Dermis lymphatic vessel endothelial cell (primary cell): ENCODE measurements around the gene ANAPC5. TPM values are rescaled to one million over a fixed set of nuclear protein-coding genes. Genes with fewer than 3 reads are reported as not detected.

Source experiments
- total RNA-seq: library from RNA; depleted of rRNA; stranded (reverse); fragments of >200 nt; gene quantifications from 2 replicates; pipeline ENCODE4 v1.2.1, GENCODE V29; 2014

The ANAPC5 gene
- 115 and 117 TPM in 2 replicates for total RNA-seq

DNA sequence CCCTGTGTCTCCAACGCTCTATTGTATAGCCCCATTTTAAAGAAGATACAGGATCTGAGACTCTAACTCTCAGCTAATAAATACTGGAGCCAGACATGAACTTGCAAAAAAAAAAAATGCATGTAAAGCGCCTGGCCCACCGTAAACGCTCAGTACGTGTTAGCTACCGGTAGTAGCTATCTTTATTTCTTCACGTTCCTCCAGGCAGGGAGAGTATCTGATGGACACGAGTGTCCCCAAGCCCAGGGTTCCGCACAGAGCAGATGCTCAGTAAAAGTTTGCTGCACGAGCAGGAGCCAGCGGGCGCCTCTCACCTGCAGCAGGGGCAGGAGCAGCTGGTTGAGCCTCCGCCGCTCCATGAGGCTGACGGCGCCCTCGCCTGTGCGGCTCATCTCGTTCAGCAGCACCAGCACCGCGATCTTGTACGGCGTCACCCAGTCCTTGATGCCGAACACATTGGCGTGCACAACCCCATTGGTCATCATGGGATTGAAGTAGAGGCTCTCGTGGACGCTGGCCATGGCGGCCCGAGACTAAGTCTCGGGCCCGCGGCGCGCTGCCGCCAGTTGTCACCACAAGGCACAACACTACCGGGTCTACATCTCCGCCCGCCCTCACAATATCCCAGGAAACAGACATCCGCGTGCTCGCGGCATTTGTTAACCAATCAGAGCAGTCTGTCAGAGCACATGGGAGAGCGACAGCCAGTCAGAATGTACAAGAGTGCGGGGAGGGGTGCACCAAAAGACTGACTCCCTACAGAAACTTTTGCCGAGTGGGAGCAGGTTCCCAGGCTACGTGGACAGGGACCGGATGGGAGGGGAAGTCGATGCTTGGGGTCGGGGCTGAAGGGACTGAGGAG is at the start of gene ANAPC5:
Gene ANAPC5, minus strand, starts transcription at position 592 of the 862 bp plus-strand sequence. Its CDS starts 71 bp downstream, at position 521.

DNA sequence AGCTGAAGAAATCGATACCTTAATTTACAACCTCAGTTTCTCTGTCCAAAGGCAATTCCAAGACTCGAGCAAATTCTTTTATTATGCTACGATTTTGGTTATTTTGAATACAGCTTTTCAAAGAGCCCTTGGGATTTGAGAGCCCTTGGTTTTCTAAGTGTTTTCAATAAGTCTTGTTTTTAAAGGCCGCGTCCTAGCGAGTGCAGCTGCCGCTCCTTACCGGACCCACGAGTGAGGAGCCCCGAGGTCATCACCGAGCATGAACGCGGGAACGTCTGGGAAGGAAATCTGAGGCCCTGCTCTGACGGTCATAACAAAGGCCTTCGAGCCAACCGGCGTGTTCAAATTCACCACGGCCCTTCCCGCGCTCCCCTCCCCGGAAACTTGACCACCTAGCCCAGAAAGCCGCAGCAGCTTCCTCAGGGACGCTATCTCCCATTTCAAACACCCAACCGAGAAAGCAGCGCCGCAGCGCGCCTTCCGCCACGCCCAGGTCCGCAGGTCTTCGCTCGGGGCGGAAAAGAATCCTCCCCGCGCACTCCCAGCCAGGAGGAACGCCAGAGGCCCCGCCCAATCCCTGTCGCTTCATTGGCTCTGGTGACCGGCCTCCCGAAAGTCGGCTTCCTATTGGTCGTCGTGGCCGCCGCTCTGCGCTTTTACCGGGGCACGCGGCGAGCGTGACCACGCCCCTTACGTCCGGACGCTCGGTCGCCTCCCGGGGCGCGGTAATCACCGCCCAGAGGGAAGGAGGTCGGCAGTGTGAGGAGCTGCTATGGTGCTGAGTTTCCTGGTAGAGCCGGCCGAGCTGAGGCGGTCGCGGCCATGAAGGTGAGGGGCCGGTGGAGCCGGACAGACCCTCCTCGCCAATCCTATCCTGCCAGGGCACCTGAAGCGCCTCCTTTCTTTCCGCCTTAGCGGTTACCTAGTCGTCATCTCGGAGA is 47.5 kb upstream of the ANAPC5 start, which contains the start of gene RNF34:
Gene RNF34, plus strand, starts transcription at position 728 of the 941 bp plus-strand sequence. Its CDS starts 95 bp downstream, at position 823.

GRCh38 chr12:121296618-121297434 is 55.4 kb downstream of the ANAPC5 start, which contains the start of gene CAMKK2:
CAMKK2 (minus strand) TSS chr12:121296709; CDS start chr12:121274526, 22,183 bp downstream.

Other genes starting within 250 kb of the ANAPC5 start
- gene P2RX7, start 219.5 kb downstream of the ANAPC5 start, total RNA-seq, result 2.2 and 2.4 TPM in 2 replicates
- gene P2RX4, start 142.3 kb downstream of the ANAPC5 start, total RNA-seq, result 59.6 and 103 TPM in 2 replicates
- gene CAMKK2, start 55.7 kb downstream of the ANAPC5 start, total RNA-seq, result 20.3 and 23.3 TPM in 2 replicates
- 95.4 and 98.3 TPM in 2 replicates for gene RNF34, start 47.7 kb upstream of the ANAPC5 start, total RNA-seq
- gene KDM2B, start 228.6 kb upstream of the ANAPC5 start, total RNA-seq, result 20.9 and 23.2 TPM in 2 replicates